Neural cell (in vitro differentiated cells): Measurements from ENCODE around the gene HAL. TPM values are rescaled to one million over a fixed set of nuclear protein-coding genes. Genes with fewer than 3 reads are reported as not detected.

Experiments used
- H2AFZ ChIP-seq: fragments of 200-600, 300-800 bp; sonication (generic), shearing (Covaris generic); 2 replicates; pipeline ENCODE4 v1.6.0; 2014; ENCODE audit warnings: low read depth, mild to moderate bottlenecking, antibody characterized with exemption, low read length, moderate library complexity
- H3F3A ChIP-seq: fragments of 200-600 bp; shearing (Covaris generic); 2 replicates; pipeline ENCODE4 v1.6.1; 2016; ENCODE audit warnings: mild to moderate bottlenecking, moderate library complexity, mixed read lengths, antibody characterized with exemption, low read length; ENCODE audit not compliant: insufficient read depth, poor library complexity, severe bottlenecking
- H3K27ac ChIP-seq: fragments of 200-600, 300-800 bp; sonication (generic), shearing (Covaris generic); 2 replicates; pipeline ENCODE4 v1.5.1; 2014; ENCODE audit warnings: mild to moderate bottlenecking, low read length, moderate library complexity
- H3K27me3 ChIP-seq: fragments of 300-800, 200-600 bp; sonication (generic), shearing (Covaris generic); 2 replicates; pipeline ENCODE4 v1.6.0; 2014; ENCODE audit warnings: mild to moderate bottlenecking, low read depth, low read length, moderate library complexity; ENCODE audit not compliant: insufficient read depth
- H3K36me3 ChIP-seq: fragments of 300-800, 200-600 bp; sonication (generic), shearing (Covaris generic); 2 replicates; pipeline ENCODE4 v1.5.1; 2014; ENCODE audit warnings: mild to moderate bottlenecking, antibody characterized with exemption, low read length, moderate library complexity; ENCODE audit not compliant: insufficient read depth
- H3K4me2 ChIP-seq: fragments of 300-800, 200-600 bp; sonication (generic), shearing (Covaris generic); 2 replicates; pipeline ENCODE4 v1.6.0; 2014; ENCODE audit warnings: mild to moderate bottlenecking, low read length
- H3K4me3 ChIP-seq: fragments of 300-800, 200-600 bp; sonication (generic), shearing (Covaris generic); 2 replicates; pipeline ENCODE4 v1.5.1; 2014; ENCODE audit warnings: mild to moderate bottlenecking, low read length, moderate library complexity
- H3K79me2 ChIP-seq: fragments of 200-600 bp; shearing (Covaris generic); replicated peaks from 2 replicates; pipeline ENCODE4 v1.6.0; 2014; ENCODE audit warnings: mild to moderate bottlenecking, low read length, moderate library complexity; ENCODE audit not compliant: insufficient read depth
- H3K9ac ChIP-seq: fragments of 300-800, 200-600 bp; sonication (generic), shearing (Covaris generic); 2 replicates; pipeline ENCODE4 v1.6.1; 2016; ENCODE audit warnings: mild to moderate bottlenecking, low read length, mixed read lengths
- H3K9me2 ChIP-seq: fragments of 200-600 bp; shearing (Covaris generic); 2 replicates; pipeline ENCODE4 v1.6.1; 2016; ENCODE audit warnings: mild to moderate bottlenecking, low read length, mixed read lengths; ENCODE audit not compliant: insufficient read depth
- H3K9me3 ChIP-seq: fragments of 200-600, 300-800 bp; sonication (generic), shearing (Covaris generic); 2 replicates; pipeline ENCODE4 v1.6.1; 2016; ENCODE audit warnings: mild to moderate bottlenecking, mixed run types, low read length, moderate library complexity, mixed read lengths
- H4K20me1 ChIP-seq: fragments of 200-600 bp; shearing (Covaris generic); 2 replicates; pipeline ENCODE4 v1.6.1; 2016; ENCODE audit warnings: mild to moderate bottlenecking, mixed run types; ENCODE audit not compliant: insufficient read depth
- EP300 ChIP-seq: fragments of 450-650 bp; conservative IDR thresholded peaks from 2 replicates; pipeline ENCODE4 v1.6.1; 2014; ENCODE audit warnings: antibody characterized with exemption, mild to moderate bottlenecking, moderate library complexity; ENCODE audit not compliant: poor library complexity, severe bottlenecking
- EZH2 ChIP-seq: fragments of 200-600, 300-800 bp; shearing (Covaris generic), sonication (generic); IDR thresholded peaks from 2 replicates; pipeline ENCODE4 v1.6.1; 2014; ENCODE audit warnings: antibody characterized with exemption, low read length, borderline replicate concordance, mild to moderate bottlenecking; ENCODE audit not compliant: insufficient read depth, poor library complexity, severe bottlenecking
- MXI1 ChIP-seq: fragments of 450-650 bp; conservative IDR thresholded peaks from 2 replicates; pipeline ENCODE4 v1.6.1; 2014; ENCODE audit warnings: antibody characterized with exemption, mild to moderate bottlenecking; ENCODE audit not compliant: poor library complexity, severe bottlenecking
- POLR2AphosphoS5 ChIP-seq: IDR thresholded peaks from 2 replicates; pipeline ENCODE4 v1.6.1; 2012
- RAD21 ChIP-seq: fragments of 450-650 bp; conservative IDR thresholded peaks from 2 replicates; pipeline ENCODE4 v1.6.1; 2014; ENCODE audit warnings: antibody characterized with exemption, mild to moderate bottlenecking, moderate library complexity
- REST ChIP-seq: IDR thresholded peaks from 2 replicates; pipeline ENCODE4 v1.6.1; 2012; ENCODE audit warnings: borderline replicate concordance
- SMC3 ChIP-seq: fragments of 450-650 bp; conservative IDR thresholded peaks from 2 replicates; pipeline ENCODE4 v1.6.1; 2014; ENCODE audit warnings: antibody characterized with exemption, mild to moderate bottlenecking, moderate library complexity; ENCODE audit not compliant: poor library complexity
- TAF1 ChIP-seq: IDR thresholded peaks from 2 replicates; pipeline ENCODE4 v1.6.1; 2012; ENCODE audit warnings: low read depth
- polyA plus RNA-seq: library from polyadenylated mRNA; depleted of rRNA; stranded (reverse); fragments of >200 nt; gene quantifications from 2 replicates; pipeline ENCODE4 v1.2.3, GENCODE V29; 2014
- TF ChIP-seq, protein P1 (sequence below): fragments of 450-650 bp; IDR thresholded peaks from 2 replicates; pipeline ENCODE4 v1.5.1; 2014; ENCODE audit warnings: antibody characterized with exemption, mild to moderate bottlenecking, moderate library complexity; ENCODE audit not compliant: poor library complexity, severe bottlenecking

Gene HAL
- polyA plus RNA-seq, 1 donor from 2014 or later, result not detected

DNA sequence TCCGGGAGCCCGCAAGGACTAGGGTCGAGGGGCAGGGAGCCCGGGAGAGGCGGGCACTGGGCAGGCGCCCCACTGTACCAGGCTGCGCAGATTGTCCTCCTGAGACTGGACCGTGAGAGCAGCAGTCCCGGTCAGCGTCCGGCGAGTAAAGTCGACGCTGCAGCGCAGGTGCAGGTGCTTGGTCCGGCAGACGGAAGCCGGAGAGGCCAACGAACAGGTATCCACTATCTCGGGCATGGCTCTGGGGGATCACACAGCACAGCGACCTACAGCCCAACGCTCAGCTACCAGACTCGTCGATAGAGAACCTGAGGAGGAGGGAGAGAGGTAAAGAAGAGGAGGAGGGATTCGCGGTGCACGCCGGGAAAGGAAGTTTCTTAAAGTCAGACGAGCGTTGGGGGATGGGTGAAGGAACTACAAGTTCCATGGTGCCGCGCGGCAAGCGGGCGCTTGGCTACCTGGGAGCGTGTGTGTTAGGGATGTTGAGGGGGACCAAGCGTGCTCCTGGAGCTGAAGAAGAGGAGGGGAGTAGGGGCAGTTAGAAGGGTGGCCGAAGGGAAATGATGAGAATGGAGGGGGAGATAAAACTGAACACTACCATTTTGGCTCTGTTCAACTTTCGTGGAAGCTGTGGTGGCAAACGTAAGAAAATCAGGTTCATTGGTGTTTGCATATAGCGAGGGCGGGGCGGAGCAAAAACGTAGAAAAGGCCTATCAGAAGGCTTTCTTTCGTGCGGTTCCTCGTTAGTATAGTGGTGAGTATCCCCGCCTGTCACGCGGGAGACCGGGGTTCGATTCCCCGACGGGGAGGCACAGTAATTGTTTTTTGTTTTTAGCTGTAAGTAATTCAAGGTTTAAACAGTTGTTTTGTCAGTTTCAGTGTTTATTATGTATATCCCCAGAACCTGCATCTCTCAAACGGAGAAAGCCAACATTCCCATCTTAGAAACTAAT, 39.4 kb upstream of the HAL start, which contains the start of gene LTA4H:
LTA4H (minus strand) TSS at position 305 of the 954 bp plus-strand sequence; CDS start at position 237, 68 bp downstream.
- Histone ChIP-seq H4K20me1 (no peaks in the 10 kb centered on the region), H3K9ac (peak within 1 kb of the TSS; percentile 79), H3K4me2 (peak within 1 kb of the TSS; percentile 69), H3K4me3 (peak within 1 kb of the TSS; percentile 86), H3K9me2 (no peaks in the 10 kb centered on the region), H3K27ac (peak within 1 kb of the TSS; percentile 76), H3K36me3 (no peaks in the 10 kb centered on the region), H3F3A (no peaks in the 10 kb centered on the region), H3K9me3 (no peaks in the 10 kb centered on the region), H3K79me2 (peaks cover 6% of the 10 kb centered on the region), H2AFZ (peak within 1 kb of the TSS; percentile 97), H3K27me3 (no peaks in the 10 kb centered on the region)
- TF ChIP-seq EP300 (peak; percentile 37), EZH2 (no peak), REST (peak; percentile 60), MXI1 (peak; percentile 92), TAF1 (peak; percentile 70), POLR2AphosphoS5 (peak; percentile 87), RAD21 (no peak), SMC3 (peak; percentile 24)
- TF ChIP-seq, protein P1, sequence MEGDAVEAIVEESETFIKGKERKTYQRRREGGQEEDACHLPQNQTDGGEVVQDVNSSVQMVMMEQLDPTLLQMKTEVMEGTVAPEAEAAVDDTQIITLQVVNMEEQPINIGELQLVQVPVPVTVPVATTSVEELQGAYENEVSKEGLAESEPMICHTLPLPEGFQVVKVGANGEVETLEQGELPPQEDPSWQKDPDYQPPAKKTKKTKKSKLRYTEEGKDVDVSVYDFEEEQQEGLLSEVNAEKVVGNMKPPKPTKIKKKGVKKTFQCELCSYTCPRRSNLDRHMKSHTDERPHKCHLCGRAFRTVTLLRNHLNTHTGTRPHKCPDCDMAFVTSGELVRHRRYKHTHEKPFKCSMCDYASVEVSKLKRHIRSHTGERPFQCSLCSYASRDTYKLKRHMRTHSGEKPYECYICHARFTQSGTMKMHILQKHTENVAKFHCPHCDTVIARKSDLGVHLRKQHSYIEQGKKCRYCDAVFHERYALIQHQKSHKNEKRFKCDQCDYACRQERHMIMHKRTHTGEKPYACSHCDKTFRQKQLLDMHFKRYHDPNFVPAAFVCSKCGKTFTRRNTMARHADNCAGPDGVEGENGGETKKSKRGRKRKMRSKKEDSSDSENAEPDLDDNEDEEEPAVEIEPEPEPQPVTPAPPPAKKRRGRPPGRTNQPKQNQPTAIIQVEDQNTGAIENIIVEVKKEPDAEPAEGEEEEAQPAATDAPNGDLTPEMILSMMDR, result peak; percentile 16

GRCh38 chr12:96034621-96035282, 38.6 kb upstream of the HAL start:
- H3K27me3 ChIP-seq, result no peaks in the 10 kb centered on the region
- no peaks in the 10 kb centered on the region for H3F3A ChIP-seq
- no peaks in the 10 kb centered on the region for H3K9me3 ChIP-seq
- H3K27ac ChIP-seq, result peak overlapping the region; percentile 76
- peak overlapping the region; percentile 79 for H3K9ac ChIP-seq
- H3K79me2 ChIP-seq, result peaks cover 6% of the 10 kb centered on the region
- peak overlapping the region; percentile 86 for H3K4me3 ChIP-seq
- peak overlapping the region; percentile 97 for H2AFZ ChIP-seq
- H3K4me2 ChIP-seq, result peak overlapping the region; percentile 69
- TF ChIP-seq, protein P1, result no peak
- no peak for TF ChIP-seq POLR2AphosphoS5
- TF ChIP-seq SMC3, result no peak
- TF ChIP-seq REST, result no peak
- no peak for TF ChIP-seq MXI1
- TF ChIP-seq TAF1, result no peak
- no peak for TF ChIP-seq RAD21
- H3K9me2 ChIP-seq, result no peaks in the 10 kb centered on the region
- H3K36me3 ChIP-seq, result no peaks in the 10 kb centered on the region
- H4K20me1 ChIP-seq, result no peaks in the 10 kb centered on the region
